Measurements from ENCODE around the gene ZSCAN5C.
"Not testable (repeated sequence)": the region's sequence is repeated elsewhere in the genome, so short reads cannot be mapped to it uniquely, and the experiment has no call there.

ZSCAN5C gene

GRCh38 chr19:56163097-56163496 lies 39.0 kb upstream of the ZSCAN5C start:
- H3K36me3 ChIP-seq = peaks cover 22% of the 10 kb centered on the region
- H3K27me3 ChIP-seq (ENCODE audit: insufficient read depth, low read depth, severe bottlenecking) = no peaks in the 10 kb centered on the region
- H3K9me3 ChIP-seq (ENCODE audit: severe bottlenecking) = no peaks in the 10 kb centered on the region
- no peak for DNase-seq
- no peak overlapping the region for H3K4me3 ChIP-seq (ENCODE audit: low read depth, low read length)
- no peak overlapping the region for H3K27ac ChIP-seq
- TF ChIP-seq CTCF (IDR thresholded peaks at IDR 0.05; ENCODE audit: low read depth, low read length) = no peak

GRCh38 chr19:56167064-56167578 lies 35.0 kb upstream of the ZSCAN5C start:
- no peaks in the 10 kb centered on the region for H3K36me3 ChIP-seq
- DNase-seq = no peak
- no peaks in the 10 kb centered on the region for H3K27me3 ChIP-seq (ENCODE audit: insufficient read depth, low read depth, severe bottlenecking)
- no peak overlapping the region for H3K4me3 ChIP-seq (ENCODE audit: low read depth, low read length)
- TF ChIP-seq CTCF (IDR thresholded peaks at IDR 0.05; ENCODE audit: low read depth, low read length) = no peak
- no peaks in the 10 kb centered on the region for H3K9me3 ChIP-seq (ENCODE audit: severe bottlenecking)
- no peak overlapping the region for H3K27ac ChIP-seq

- Histone ChIP-seq H3K36me3 (no peaks in the 10 kb centered on the region), H3K9me3 (ENCODE audit: severe bottlenecking) (no peaks in the 10 kb centered on the region), H3K4me3 (ENCODE audit: low read depth, low read length) (no peak overlapping the region), H3K27me3 (ENCODE audit: insufficient read depth, low read depth, severe bottlenecking) (no peaks in the 10 kb centered on the region), H3K27ac (no peak overlapping the region)
- DNase-seq = no peak
- TF ChIP-seq CTCF (IDR thresholded peaks at IDR 0.05; ENCODE audit: low read depth, low read length) = no peak
These were observed 31.8 kb upstream of the ZSCAN5C start for GRCh38 chr19:56170261-56170660.

- Histone ChIP-seq H3K9me3 (ENCODE audit: severe bottlenecking) (no peaks in the 10 kb centered on the region), H3K27ac (no peak overlapping the region), H3K27me3 (ENCODE audit: insufficient read depth, low read depth, severe bottlenecking) (no peaks in the 10 kb centered on the region), H3K36me3 (no peaks in the 10 kb centered on the region), H3K4me3 (ENCODE audit: low read depth, low read length) (no peak overlapping the region)
- no peak for TF ChIP-seq CTCF (IDR thresholded peaks at IDR 0.05; ENCODE audit: low read depth, low read length)
- no peak for DNase-seq
These were observed 28.0 kb upstream of the ZSCAN5C start for GRCh38 chr19:56174086-56174485.

GRCh38 chr19:56174550-56174949 lies 27.5 kb upstream of the ZSCAN5C start:
- no peak for TF ChIP-seq CTCF (IDR thresholded peaks at IDR 0.05; ENCODE audit: low read depth, low read length)
- H3K36me3 ChIP-seq = no peaks in the 10 kb centered on the region
- no peak for DNase-seq
- H3K27me3 ChIP-seq (ENCODE audit: insufficient read depth, low read depth, severe bottlenecking) = no peaks in the 10 kb centered on the region
- no peaks in the 10 kb centered on the region for H3K9me3 ChIP-seq (ENCODE audit: severe bottlenecking)
- H3K27ac ChIP-seq = no peak overlapping the region
- no peak overlapping the region for H3K4me3 ChIP-seq (ENCODE audit: low read depth, low read length)

- H3K36me3 ChIP-seq; H3K9me3 ChIP-seq (ENCODE audit: severe bottlenecking); H3K27ac ChIP-seq; H3K27me3 ChIP-seq (ENCODE audit: insufficient read depth, low read depth, severe bottlenecking); H3K4me3 ChIP-seq (ENCODE audit: low read depth, low read length): not testable (repeated sequence)
- DNase-seq = peak; percentile 35
These were observed 26.2 kb upstream of the ZSCAN5C start, which contains the start of gene GALP for GRCh38 chr19:56175861-56176307. GALP (plus strand) TSS chr19:56176008; CDS start chr19:56177109, 1,101 bp downstream.

- H3K27ac ChIP-seq; H3K27me3 ChIP-seq (ENCODE audit: insufficient read depth, low read depth, severe bottlenecking); H3K4me3 ChIP-seq (ENCODE audit: low read depth, low read length); DNase-seq; H3K36me3 ChIP-seq; H3K9me3 ChIP-seq (ENCODE audit: severe bottlenecking): not testable (repeated sequence)
These were observed 25.8 kb upstream of the ZSCAN5C start for GRCh38 chr19:56176310-56176709.

All from WERI-Rb-1 (cell line).